SK-N-SH (cell line): ENCODE measurements around the gene GARRE1. TPM values are rescaled to one million over a fixed set of nuclear protein-coding genes. Genes with fewer than 3 reads are reported as not detected.

ENCODE experiments used
- CTCF ChIA-PET: fragments of 300-600, 350-600 bp; formaldehyde crosslinking; extraction: SDS; loops from one replicate; lab custom pipeline; 2021; lab: Yijun Ruan, JAX
- POLR2A ChIA-PET: fragments of 350-600 bp; sonication (Branson Sonifier 250); formaldehyde crosslinking; extraction: SDS; loops from one replicate; lab custom pipeline; 2020; ENCODE audit warnings: antibody characterized with exemption, inconsistent platforms; lab: Yijun Ruan, JAX
- DNase-seq: peaks from one replicate; pipeline ENCODE4 v3.0.0; 2012
- H2AFZ ChIP-seq: fragments of 200-600 bp; sonication (generic); 2 replicates; pipeline ENCODE4 v1.8.1; 2016; ENCODE audit warnings: antibody characterized with exemption, mild to moderate bottlenecking, low read depth
- H3F3A ChIP-seq: fragments of 200-600 bp; sonication (generic); replicated peaks from 2 replicates; pipeline ENCODE3; 2016; ENCODE audit warnings: antibody characterized with exemption, mild to moderate bottlenecking; ENCODE audit not compliant: insufficient read depth
- H3K27ac ChIP-seq, 2 experiments: fragments of 200-500 bp in 1 of 2; fragments of 200-600 bp in 1 of 2; sonication (Bioruptor generic) in 1 of 2; sonication (generic), shearing (Covaris generic) in 1 of 2; 2 replicates each; pipeline versions ENCODE4 v1.5.1 to v1.6.1; 2014 to 2016; ENCODE audit warnings: low read depth in 2 of 2, inconsistent platforms in 1 of 2, low read length in 1 of 2, mild to moderate bottlenecking in 1 of 2, mixed read lengths in 1 of 2
- H3K27me3 ChIP-seq: fragments of 200-600 bp; sonication (generic), shearing (Covaris generic); 2 replicates; pipeline ENCODE4 v1.6.1; 2016; ENCODE audit warnings: mixed run types; ENCODE audit not compliant: insufficient read depth
- H3K36me3 ChIP-seq, 2 experiments: fragments of 200-500 bp in 1 of 2; fragments of 200-600 bp in 1 of 2; sonication (Bioruptor generic) in 1 of 2; sonication (generic) in 1 of 2; replicated peaks in 1 of 2; 2 replicates each; pipeline versions ENCODE3 to v1.5.1; 2014 to 2016; ENCODE audit warnings: low read length in 1 of 2, mild to moderate bottlenecking in 1 of 2; ENCODE audit not compliant: insufficient read depth in 2 of 2, control insufficient read depth in 1 of 2
- H3K4me1 ChIP-seq, 2 experiments: fragments of 200-500 bp in 1 of 2; fragments of 200-600 bp in 1 of 2; sonication (Bioruptor generic) in 1 of 2; sonication (generic), shearing (Covaris generic) in 1 of 2; 2 replicates each; pipeline versions ENCODE4 v1.5.1 to v1.6.1; 2014 to 2016; ENCODE audit warnings: low read depth in 1 of 2, low read length in 1 of 2, mixed run types in 1 of 2; ENCODE audit not compliant: insufficient read depth in 2 of 2, control insufficient read depth in 1 of 2
- H3K4me2 ChIP-seq: fragments of 200-600 bp; sonication (generic), shearing (Covaris generic); 2 replicates; pipeline ENCODE4 v1.6.1; 2017; ENCODE audit warnings: mixed run types
- H3K4me3 ChIP-seq, 2 experiments: fragments of 200-500 bp in 1 of 2; fragments of 200-600 bp in 1 of 2; sonication (Bioruptor generic) in 1 of 2; sonication (generic), shearing (Covaris generic) in 1 of 2; 2 replicates each; pipeline versions ENCODE4 v1.5.1 to v1.8.1; 2014 to 2016; ENCODE audit warnings: low read depth in 2 of 2, inconsistent platforms in 1 of 2, low read length in 1 of 2, mild to moderate bottlenecking in 1 of 2, mixed read lengths in 1 of 2, moderate library complexity in 1 of 2
- H3K79me2 ChIP-seq: fragments of 200-600 bp; sonication (generic); 2 replicates; pipeline ENCODE4 v1.8.1; 2017; ENCODE audit warnings: mild to moderate bottlenecking; ENCODE audit not compliant: insufficient read depth
- H3K9ac ChIP-seq: fragments of 200-600 bp; sonication (generic); 2 replicates; pipeline ENCODE4 v1.6.1; 2017; ENCODE audit warnings: mixed run types
- H3K9me2 ChIP-seq: fragments of 200-600 bp; sonication (generic); 2 replicates; pipeline ENCODE4 v1.6.1; 2017; ENCODE audit warnings: mixed run types
- H3K9me3 ChIP-seq: fragments of 200-600 bp; sonication (generic); 2 replicates; pipeline ENCODE4 v1.6.1; 2017; ENCODE audit warnings: mixed run types, mild to moderate bottlenecking, moderate library complexity
- H4K20me1 ChIP-seq: fragments of 200-600 bp; sonication (generic); 2 replicates; pipeline ENCODE4 v1.6.1; 2017; ENCODE audit warnings: mild to moderate bottlenecking, mixed run types; ENCODE audit not compliant: insufficient read depth
- EZH2phosphoT487 ChIP-seq: fragments of 200-600 bp; sonication (generic); IDR thresholded peaks from 2 replicates; pipeline ENCODE4 v1.6.1; 2017; ENCODE audit warnings: low read depth, mixed run types, mild to moderate bottlenecking, antibody characterized with exemption, moderate library complexity, borderline replicate concordance
- FOXJ3 ChIP-seq: sonication (generic); formaldehyde crosslinking; IDR thresholded peaks from 2 replicates; pipeline ENCODE4 v1.5.1; 2020; ENCODE audit warnings: mild to moderate bottlenecking, missing genetic modification reagents
- NFIC ChIP-seq: IDR thresholded peaks from 2 replicates; pipeline ENCODE4 v1.4.0; 2012; ENCODE audit warnings: borderline replicate concordance
- RFX5 ChIP-seq: IDR thresholded peaks from 2 replicates; pipeline ENCODE4 v1.6.1; 2012; ENCODE audit warnings: mild to moderate bottlenecking, improper control_type of control experiment, low read length
- RXRA ChIP-seq: IDR thresholded peaks from 2 replicates; pipeline ENCODE4 v1.4.0; 2012; ENCODE audit warnings: low read depth, mild to moderate bottlenecking, borderline replicate concordance
- SMC3 ChIP-seq: IDR thresholded peaks from 2 replicates; pipeline ENCODE4 v1.6.1; 2012; ENCODE audit warnings: low read depth, low read length, improper control_type of control experiment
- TAF1 ChIP-seq: IDR thresholded peaks from 2 replicates; pipeline ENCODE4 v1.6.1; 2012; ENCODE audit warnings: low read depth, mild to moderate bottlenecking, low read length, moderate library complexity, borderline replicate concordance
- USF2 ChIP-seq: fragments of 150-350 bp; IDR thresholded peaks from 2 replicates; pipeline ENCODE4 v1.6.1; 2017; ENCODE audit warnings: antibody characterized with exemption, low read length, low read depth, borderline replicate concordance
- ZBTB33 ChIP-seq: IDR thresholded peaks from 2 replicates; pipeline ENCODE4 v1.4.0; 2012; ENCODE audit warnings: low read depth, borderline replicate concordance
- WGBS: methylation state at CpG from one replicate; pipeline ENCODE4 v1.1.6; 2017; ENCODE audit warnings: low lambda C conversion rate; 5-methylcytosine and 5-hydroxymethylcytosine counted together
- polyA plus RNA-seq, 3 experiments: library from polyadenylated mRNA; depleted of rRNA; stranded (reverse); fragments of >200 nt; gene quantifications; 2 replicates each; pipeline ENCODE4 v1.2.3, GENCODE V29; 2012

GARRE1 gene
- polyA plus RNA-seq, 1 of the 3 experiments (the other 2 are of a cell fraction): 9.7 TPM

- peaks cover 18 to 37% of the 10 kb centered on the region in 2 experiments; a peak in 3 of 4 replicates for H3K4me1 ChIP-seq
- POLR2A ChIA-PET: no interaction called here
- CTCF ChIA-PET: interaction anchor here (0.6 to 1.1 kb wide), 3 partner anchors 8 to 85 kb away, joined by 3 read pairs; no protein-coding TSS in a partner anchor
- 91% methylated on average over 6 of the region's 6 CpGs for WGBS
- H3K27ac ChIP-seq: peak overlapping the region in 1 of 2 experiments; percentile 27; a peak in 1 of 4 replicates
- H3K79me2 ChIP-seq: peaks cover 93% of the 10 kb centered on the region
- H3K9me2 ChIP-seq: no peaks in the 10 kb centered on the region
- H3K4me3 ChIP-seq: no peak overlapping the region
- peak overlapping the region; percentile 51; the same call in 1 of the 2 replicates for H3K4me2 ChIP-seq
- no peaks in the 10 kb centered on the region for H3K27me3 ChIP-seq
- no peaks in the 10 kb centered on the region; the same call in 1 of the 2 replicates for H4K20me1 ChIP-seq
- no peak for TF ChIP-seq ZBTB33
- H3K36me3 ChIP-seq: peaks cover 0 to 4% of the 10 kb centered on the region in 2 experiments
- DNase-seq: no peak
- H2AFZ ChIP-seq: no peak overlapping the region
- H3K9ac ChIP-seq: no peak overlapping the region
- H3K9me3 ChIP-seq: no peaks in the 10 kb centered on the region
- peaks cover 13% of the 10 kb centered on the region for H3F3A ChIP-seq
Measured at GRCh38 chr19:34261334-34262109, 7.2 kb downstream of the GARRE1 start.

- Histone ChIP-seq H3K9me3 (no peaks in the 10 kb centered on the region), H3K4me1 (peaks cover 18 to 34% of the 10 kb centered on the region in 2 experiments; a peak in 3 of 4 replicates), H3K36me3 (peaks cover 0 to 4% of the 10 kb centered on the region in 2 experiments), H3K9ac (no peak overlapping the region), H3K9me2 (no peaks in the 10 kb centered on the region)
- no peak for DNase-seq
- CTCF ChIA-PET: no interaction called here
- TF ChIP-seq FOXJ3 (CRISPR knock-in tag) (no peak), RXRA (no peak), RFX5 (no peak), USF2 (no peak), SMC3 (no peak), TAF1 (no peak), EZH2phosphoT487 (no peak), ZBTB33 (no peak), NFIC (no peak)
- TF ChIP-seq, all 33 proteins: peak for 0
- POLR2A ChIA-PET: no interaction called here
- Histone ChIP-seq H3K4me2 (no peak overlapping the region), H3K4me3 (no peak overlapping the region), H3K27ac (no peak overlapping the region), H3F3A (peaks cover 6% of the 10 kb centered on the region), H3K79me2 (peaks cover 90% of the 10 kb centered on the region), H2AFZ (no peak overlapping the region), H3K27me3 (no peaks in the 10 kb centered on the region), H4K20me1 (no peaks in the 10 kb centered on the region; the same call in 1 of the 2 replicates)
- WGBS: 90% methylated on average over 8 of the region's 8 CpGs
Measured at GRCh38 chr19:34263745-34264237, 9.4 kb downstream of the GARRE1 start.
